ENCODE measurements around the gene HDGFL1. TPM values are rescaled to one million over a fixed set of nuclear protein-coding genes. Genes with fewer than 3 reads are reported as not detected.

Gene HDGFL1
- polyA plus RNA-seq, 2 of the 4 experiments (the other 2 are of a cell fraction): not detected

DNA sequence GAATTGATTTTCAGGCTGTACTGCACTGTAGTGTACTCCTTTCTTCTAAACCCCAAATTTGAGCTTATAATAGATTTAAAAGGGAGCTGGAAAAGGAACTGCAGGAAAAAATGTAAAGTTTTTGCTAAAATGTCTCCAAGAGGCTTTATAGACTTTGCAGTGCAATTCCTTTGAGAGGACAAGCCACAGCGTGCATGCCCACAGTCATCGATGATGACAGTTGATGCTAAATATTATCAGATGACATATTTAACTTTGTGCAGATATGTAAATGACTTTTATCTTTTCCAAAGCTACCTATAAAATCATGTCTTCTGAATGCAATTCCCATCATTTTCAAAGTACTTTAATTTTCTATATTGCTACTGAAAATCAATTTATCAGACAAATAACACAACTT lies 24.3 kb upstream of the HDGFL1 start:
- ChIA-PET POLR2A (no interaction called here), CTCF (no interaction called here)
- no peak overlapping the region for H3K4me2 ChIP-seq
- TF ChIP-seq NR3C1 (IDR thresholded peaks at IDR 0.05) (no peak), FOSL2 (IDR thresholded peaks at IDR 0.05) (no peak), FOSL2 (CRISPR knock-in tag; IDR thresholded peaks at IDR 0.05) (no peak), MYC (IDR thresholded peaks at IDR 0.05; ENCODE audit: borderline replicate concordance, low read length) (no peak), HOXA7 (CRISPR knock-in tag; IDR thresholded peaks at IDR 0.05) (no peak), KDM5A (IDR thresholded peaks at IDR 0.05) (no peak), POLR2A (IDR thresholded peaks at IDR 0.05; ENCODE audit: low read length) (no peak), FOSB (CRISPR knock-in tag; IDR thresholded peaks at IDR 0.05) (no peak), EP300 (IDR thresholded peaks at IDR 0.05) (no peak), FOXS1 (CRISPR knock-in tag; IDR thresholded peaks at IDR 0.05) (no peak), ZFP36 (IDR thresholded peaks at IDR 0.05; ENCODE audit: borderline replicate concordance, partially characterized antibody) (no peak), HEYL (CRISPR knock-in tag; IDR thresholded peaks at IDR 0.05) (no peak)
- TF ChIP-seq, protein P1, sequence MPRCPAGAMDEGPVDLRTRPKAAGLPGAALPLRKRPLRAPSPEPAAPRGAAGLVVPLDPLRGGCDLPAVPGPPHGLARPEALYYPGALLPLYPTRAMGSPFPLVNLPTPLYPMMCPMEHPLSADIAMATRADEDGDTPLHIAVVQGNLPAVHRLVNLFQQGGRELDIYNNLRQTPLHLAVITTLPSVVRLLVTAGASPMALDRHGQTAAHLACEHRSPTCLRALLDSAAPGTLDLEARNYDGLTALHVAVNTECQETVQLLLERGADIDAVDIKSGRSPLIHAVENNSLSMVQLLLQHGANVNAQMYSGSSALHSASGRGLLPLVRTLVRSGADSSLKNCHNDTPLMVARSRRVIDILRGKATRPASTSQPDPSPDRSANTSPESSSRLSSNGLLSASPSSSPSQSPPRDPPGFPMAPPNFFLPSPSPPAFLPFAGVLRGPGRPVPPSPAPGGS (IDR thresholded peaks at IDR 0.05): no peak
- no peak overlapping the region for H3K4me3 ChIP-seq
- no peak for DNase-seq (ENCODE audit: low read depth in 1 of 2, low spot score in 1 of 2)
- 81% methylated on average over 2 of the region's 2 CpGs for WGBS (ENCODE audit: missing lambda C conversion rate)
- no peak overlapping the region for H3K27ac ChIP-seq
- no peaks in the 10 kb centered on the region for H3K4me1 ChIP-seq
- no peak for ATAC-seq
- FAIRE-seq: no peak
- H3K9me3 ChIP-seq: no peaks in the 10 kb centered on the region

DNA sequence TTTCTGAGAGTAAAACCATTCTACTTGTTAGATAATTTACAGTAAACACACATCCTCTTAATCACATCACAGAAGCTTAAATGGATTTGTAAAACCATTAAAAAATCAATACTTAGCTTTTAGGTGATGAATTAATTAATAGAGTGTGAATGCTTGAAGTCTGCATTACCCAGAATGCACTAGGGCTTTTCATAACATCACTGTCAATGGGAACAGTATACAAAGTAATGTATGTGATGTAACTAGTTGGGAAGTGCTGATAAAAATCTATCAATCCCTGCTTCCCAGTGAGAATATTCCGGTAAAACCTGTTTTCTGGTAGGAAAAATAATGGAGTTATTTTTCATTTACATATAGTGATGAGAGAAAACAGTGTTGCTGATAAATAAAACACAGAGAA lies 23.1 kb upstream of the HDGFL1 start:
- WGBS (ENCODE audit: missing lambda C conversion rate): 77% methylated on average over 1 of the region's 1 CpG
- no peak for DNase-seq (ENCODE audit: low read depth in 1 of 2, low spot score in 1 of 2)
- no peak for FAIRE-seq
- no peak overlapping the region for H3K4me2 ChIP-seq
- H3K27ac ChIP-seq: no peak overlapping the region
- no peaks in the 10 kb centered on the region for H3K4me1 ChIP-seq
- ChIA-PET CTCF (no interaction called here), POLR2A (no interaction called here)
- ATAC-seq: no peak
- H3K9me3 ChIP-seq: no peaks in the 10 kb centered on the region
- H3K4me3 ChIP-seq: no peak overlapping the region
- TF ChIP-seq NR3C1 (IDR thresholded peaks at IDR 0.05) (no peak), CHD4 (IDR thresholded peaks at IDR 0.05; ENCODE audit: borderline replicate concordance) (no peak), POLR2A (IDR thresholded peaks at IDR 0.05; ENCODE audit: low read length) (no peak)

DNA sequence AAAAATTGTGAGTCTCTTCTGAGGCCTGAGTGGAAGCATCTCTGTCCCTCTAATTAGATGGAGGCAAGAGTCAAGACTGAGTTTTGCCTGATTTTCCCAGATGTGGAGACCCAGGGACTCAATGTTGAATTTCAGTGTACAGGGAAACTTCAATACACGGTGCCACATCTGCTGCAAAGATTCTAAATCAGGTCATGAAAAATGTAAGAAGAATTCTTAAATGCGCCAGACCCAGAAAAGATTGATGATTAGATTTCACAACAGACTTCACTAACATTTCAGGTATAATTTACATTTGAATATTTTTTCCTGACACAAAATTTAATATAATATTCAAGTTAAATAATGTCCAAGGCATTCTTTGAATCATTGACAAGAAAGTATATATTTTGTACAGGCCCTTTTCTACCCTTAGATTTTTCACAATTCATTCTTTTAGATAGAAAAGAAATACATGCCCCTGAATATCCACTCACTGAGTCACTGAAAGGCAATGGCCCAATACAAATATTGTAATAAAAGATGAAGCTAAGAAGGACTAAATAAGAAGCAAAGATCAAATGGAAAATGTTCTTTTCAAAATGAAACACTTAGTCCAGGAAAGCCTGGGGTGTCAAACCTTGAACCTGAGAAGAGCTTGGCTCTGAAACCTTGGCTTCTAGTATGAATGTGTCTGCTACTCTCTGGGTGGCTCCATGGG lies 18.2 kb upstream of the HDGFL1 start:
- Histone ChIP-seq H3K4me2 (no peak overlapping the region), H3K27ac (no peak overlapping the region), H3K4me1 (no peaks in the 10 kb centered on the region), H3K9me3 (no peaks in the 10 kb centered on the region), H3K4me3 (no peak overlapping the region)
- TF ChIP-seq ZNF302 (CRISPR knock-in tag; IDR thresholded peaks at IDR 0.05) (no peak), CHD4 (IDR thresholded peaks at IDR 0.05; ENCODE audit: borderline replicate concordance) (no peak), ZC3H11A (IDR thresholded peaks at IDR 0.05) (no peak), HOXA7 (CRISPR knock-in tag; IDR thresholded peaks at IDR 0.05) (no peak), KDM1A (IDR thresholded peaks at IDR 0.05; ENCODE audit: low read depth) (no peak), KDM5A (IDR thresholded peaks at IDR 0.05) (no peak), TP53 (CRISPR knock-in tag; IDR thresholded peaks at IDR 0.05) (no peak), RARB (CRISPR knock-in tag; IDR thresholded peaks at IDR 0.05) (no peak)
- TF ChIP-seq, protein P2, sequence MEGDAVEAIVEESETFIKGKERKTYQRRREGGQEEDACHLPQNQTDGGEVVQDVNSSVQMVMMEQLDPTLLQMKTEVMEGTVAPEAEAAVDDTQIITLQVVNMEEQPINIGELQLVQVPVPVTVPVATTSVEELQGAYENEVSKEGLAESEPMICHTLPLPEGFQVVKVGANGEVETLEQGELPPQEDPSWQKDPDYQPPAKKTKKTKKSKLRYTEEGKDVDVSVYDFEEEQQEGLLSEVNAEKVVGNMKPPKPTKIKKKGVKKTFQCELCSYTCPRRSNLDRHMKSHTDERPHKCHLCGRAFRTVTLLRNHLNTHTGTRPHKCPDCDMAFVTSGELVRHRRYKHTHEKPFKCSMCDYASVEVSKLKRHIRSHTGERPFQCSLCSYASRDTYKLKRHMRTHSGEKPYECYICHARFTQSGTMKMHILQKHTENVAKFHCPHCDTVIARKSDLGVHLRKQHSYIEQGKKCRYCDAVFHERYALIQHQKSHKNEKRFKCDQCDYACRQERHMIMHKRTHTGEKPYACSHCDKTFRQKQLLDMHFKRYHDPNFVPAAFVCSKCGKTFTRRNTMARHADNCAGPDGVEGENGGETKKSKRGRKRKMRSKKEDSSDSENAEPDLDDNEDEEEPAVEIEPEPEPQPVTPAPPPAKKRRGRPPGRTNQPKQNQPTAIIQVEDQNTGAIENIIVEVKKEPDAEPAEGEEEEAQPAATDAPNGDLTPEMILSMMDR (IDR thresholded peaks at IDR 0.05): no peak
- TF ChIP-seq, protein P3, sequence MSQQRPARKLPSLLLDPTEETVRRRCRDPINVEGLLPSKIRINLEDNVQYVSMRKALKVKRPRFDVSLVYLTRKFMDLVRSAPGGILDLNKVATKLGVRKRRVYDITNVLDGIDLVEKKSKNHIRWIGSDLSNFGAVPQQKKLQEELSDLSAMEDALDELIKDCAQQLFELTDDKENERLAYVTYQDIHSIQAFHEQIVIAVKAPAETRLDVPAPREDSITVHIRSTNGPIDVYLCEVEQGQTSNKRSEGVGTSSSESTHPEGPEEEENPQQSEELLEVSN (IDR thresholded peaks at IDR 0.05; ENCODE audit: borderline replicate concordance, low read depth): no peak
- ATAC-seq: no peak
- POLR2A ChIA-PET: no interaction called here
- 72% methylated on average over 2 of the region's 2 CpGs for WGBS (ENCODE audit: missing lambda C conversion rate)
- FAIRE-seq: no peak
- CTCF ChIA-PET: no interaction called here
- DNase-seq (ENCODE audit: low read depth in 1 of 2, low spot score in 1 of 2): no peak
